GM19455 (cell line): ENCODE results near the gene SIRT6.
"Not testable (repeated sequence)": the region's sequence is repeated elsewhere in the genome, so short reads cannot be mapped to it uniquely, and the experiment has no call there.

Experiments
- ATAC-seq: cut with Tn5 transposase; IDR thresholded peaks from one replicate; pipeline ENCODE4 v1.9.1; 2021; ENCODE audit not compliant: unreplicated experiment

Gene SIRT6

GRCh38 chr19:4182084-4182810 is at the start of gene SIRT6, which contains the start of gene ANKRD24:
TSS of gene SIRT6 (minus strand) at chr19:4182563. CDS start at chr19:4182539, 24 bp downstream.
TSS of gene ANKRD24 (plus strand) at chr19:4182689. CDS start at chr19:4186426, 3,737 bp downstream.
- peak; percentile 55 for ATAC-seq

DNA sequence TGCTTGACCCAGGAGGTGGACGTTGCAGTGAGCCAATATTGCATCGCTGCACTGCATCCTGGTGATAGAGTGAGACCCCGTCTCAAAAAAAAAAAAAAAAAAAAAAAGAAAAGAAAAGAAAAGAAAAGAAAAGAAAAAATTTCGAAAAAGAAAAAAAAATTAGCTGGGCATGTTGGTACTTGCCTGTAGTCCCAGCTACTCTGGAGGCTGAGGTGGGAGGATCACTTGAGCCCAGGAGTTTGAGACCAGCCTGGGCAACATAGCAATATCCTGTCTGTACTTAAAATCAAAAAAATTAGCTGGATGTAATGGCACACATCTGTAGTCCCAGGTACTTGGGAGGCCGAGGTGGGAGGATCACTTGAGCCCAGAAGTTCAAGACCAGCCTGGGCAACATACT is 49.8 kb upstream of the SIRT6 start:
- ATAC-seq, result not testable (repeated sequence)

GRCh38 chr19:4231521-4231920 is 49.2 kb upstream of the SIRT6 start:
- not testable (repeated sequence) for ATAC-seq

GRCh38 chr19:4230237-4230636 is 47.9 kb upstream of the SIRT6 start:
- not testable (repeated sequence) for ATAC-seq

- ATAC-seq, result no peak
Observed at GRCh38 chr19:4229179-4229931, 47.0 kb upstream of the SIRT6 start, which contains the start of gene EBI3. TSS of gene EBI3 (plus strand) at chr19:4229523. CDS start at chr19:4229551, 28 bp downstream.

- no peak for ATAC-seq
Observed at GRCh38 chr19:4228765-4229178, 46.4 kb upstream of the SIRT6 start.

DNA sequence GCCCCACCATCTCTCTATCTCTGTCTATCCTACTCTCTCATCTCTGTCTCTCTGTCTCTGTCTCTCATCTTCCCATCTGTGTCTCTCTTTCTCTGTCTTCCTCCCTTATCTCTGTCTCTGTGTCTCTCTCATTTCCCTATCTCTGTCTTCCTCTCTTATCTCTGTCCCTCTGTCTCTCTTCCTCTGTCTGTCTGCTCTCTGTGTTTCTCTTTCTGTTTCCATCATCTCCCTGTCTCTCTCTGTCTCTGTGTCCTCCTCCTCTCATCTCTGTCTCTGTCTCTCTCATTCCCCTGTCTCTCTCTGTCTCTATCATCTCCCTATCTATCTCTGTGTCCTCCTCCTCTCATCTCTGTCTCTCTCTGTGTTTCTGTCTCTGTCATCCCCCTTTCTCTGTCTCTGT is 45.4 kb upstream of the SIRT6 start:
- ATAC-seq, result no peak

GRCh38 chr19:4225885-4226284 is 43.5 kb upstream of the SIRT6 start:
- no peak for ATAC-seq

DNA sequence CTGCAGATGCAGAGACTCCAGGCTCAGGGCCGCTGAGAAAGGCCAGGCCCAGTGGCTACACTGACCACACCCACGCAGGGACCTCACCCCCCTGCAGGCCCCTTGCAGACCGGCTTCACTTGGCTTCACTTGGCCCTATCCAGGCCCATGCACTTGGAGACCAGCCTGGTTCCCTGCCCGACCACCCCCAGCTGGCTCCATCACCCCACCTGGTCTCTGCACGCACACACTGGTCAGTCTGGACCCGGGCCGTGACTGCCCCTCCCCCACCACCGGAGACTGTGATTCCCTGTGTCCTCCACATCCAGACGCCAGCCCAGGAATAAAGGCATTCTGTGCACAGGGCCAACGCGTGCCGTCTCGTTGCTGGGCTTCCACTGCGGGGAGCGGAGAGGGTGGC is 42.1 kb upstream of the SIRT6 start:
- no peak for ATAC-seq

GRCh38 chr19:4220188-4220587 is 37.8 kb upstream of the SIRT6 start:
- ATAC-seq, result no peak

GRCh38 chr19:4218523-4218922 is 36.2 kb upstream of the SIRT6 start:
- not testable (repeated sequence) for ATAC-seq

GRCh38 chr19:4217429-4218264 is 35.3 kb upstream of the SIRT6 start:
- no peak for ATAC-seq

DNA sequence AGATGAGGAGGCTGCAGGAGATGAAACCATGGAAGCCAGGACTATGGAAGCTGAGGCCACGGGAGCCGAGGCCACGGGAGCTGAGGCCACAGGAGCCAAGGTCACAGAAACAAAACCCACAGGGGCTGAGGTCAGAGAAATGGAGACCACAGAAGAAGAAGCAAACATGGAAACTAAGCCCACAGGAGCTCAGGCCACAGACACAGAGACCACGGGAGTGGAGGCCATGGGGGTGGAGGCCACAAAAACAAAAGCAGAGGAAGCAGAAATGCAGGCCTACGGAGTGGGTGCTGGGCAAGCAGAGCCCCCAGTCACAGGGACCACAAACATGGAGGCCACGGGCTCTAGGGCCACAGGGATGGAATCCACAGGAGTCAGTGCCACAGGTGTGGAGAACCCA is 34.5 kb upstream of the SIRT6 start:
- ATAC-seq, result no peak

GRCh38 chr19:4215807-4216206 is 33.4 kb upstream of the SIRT6 start:
- no peak for ATAC-seq

GRCh38 chr19:4213116-4213515 is 30.8 kb upstream of the SIRT6 start:
- no peak for ATAC-seq

DNA sequence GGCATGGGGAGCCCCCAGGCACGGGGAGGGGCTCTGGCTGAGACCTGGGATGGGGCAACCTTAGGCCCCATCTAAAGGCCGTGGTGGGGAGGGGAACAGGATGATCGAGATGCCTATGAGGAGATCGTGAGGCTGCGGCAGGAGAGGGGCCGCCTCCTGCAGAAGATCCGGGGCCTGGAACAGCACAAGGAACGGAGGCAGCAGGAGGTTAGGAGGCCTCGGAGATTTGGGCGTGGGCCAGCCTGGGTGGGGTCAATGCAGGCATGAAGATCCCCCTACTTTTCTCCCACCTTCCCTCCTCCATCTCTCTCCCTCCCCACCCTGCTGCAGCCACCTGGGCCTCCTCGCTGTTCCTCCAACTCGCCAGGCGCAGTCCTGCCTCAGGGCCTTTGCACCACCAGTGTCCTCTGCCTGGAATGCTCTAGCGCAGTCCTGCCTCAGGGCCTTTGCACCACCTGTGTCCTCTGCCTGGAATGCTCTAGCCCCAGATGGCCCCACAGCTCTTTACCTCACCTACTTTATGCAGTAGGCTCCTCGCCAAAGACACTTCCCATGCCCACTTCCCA is 27.9 kb upstream of the SIRT6 start:
- ATAC-seq, result no peak

DNA sequence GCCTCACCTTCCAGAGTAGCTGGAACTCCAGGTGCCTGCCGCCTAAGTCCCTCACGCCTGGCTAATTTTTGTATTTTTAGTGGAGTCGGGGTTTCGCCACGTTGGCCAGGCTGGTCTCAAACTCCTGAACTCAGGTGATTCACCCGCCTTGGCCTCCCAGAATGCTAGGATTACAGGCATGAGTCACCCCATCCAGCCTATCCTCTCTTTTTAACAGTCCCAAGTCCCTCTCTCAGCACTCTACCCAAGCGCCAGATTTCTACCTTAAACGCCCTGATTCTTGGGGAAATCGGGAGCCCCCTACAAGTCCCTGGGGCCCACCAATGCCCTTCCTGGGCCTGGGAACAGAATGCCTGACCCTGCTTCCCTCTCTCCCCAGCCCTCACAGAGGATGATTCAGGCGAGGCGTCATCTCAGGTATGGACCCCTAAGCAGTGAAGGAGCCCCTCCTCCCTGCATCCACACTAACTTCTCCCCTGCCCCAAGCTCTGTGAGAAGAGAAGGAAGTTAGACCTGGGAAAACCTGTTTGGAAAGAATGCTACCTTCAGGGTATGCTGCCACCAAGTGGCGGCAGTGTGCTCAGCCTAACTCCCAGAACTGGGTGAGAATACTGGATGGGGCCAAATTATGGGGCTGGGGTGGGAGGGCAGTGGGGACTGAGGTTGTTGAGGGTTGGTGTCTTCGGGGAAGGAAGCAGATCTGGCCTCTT is 26.2 kb upstream of the SIRT6 start:
- no peak for ATAC-seq

DNA sequence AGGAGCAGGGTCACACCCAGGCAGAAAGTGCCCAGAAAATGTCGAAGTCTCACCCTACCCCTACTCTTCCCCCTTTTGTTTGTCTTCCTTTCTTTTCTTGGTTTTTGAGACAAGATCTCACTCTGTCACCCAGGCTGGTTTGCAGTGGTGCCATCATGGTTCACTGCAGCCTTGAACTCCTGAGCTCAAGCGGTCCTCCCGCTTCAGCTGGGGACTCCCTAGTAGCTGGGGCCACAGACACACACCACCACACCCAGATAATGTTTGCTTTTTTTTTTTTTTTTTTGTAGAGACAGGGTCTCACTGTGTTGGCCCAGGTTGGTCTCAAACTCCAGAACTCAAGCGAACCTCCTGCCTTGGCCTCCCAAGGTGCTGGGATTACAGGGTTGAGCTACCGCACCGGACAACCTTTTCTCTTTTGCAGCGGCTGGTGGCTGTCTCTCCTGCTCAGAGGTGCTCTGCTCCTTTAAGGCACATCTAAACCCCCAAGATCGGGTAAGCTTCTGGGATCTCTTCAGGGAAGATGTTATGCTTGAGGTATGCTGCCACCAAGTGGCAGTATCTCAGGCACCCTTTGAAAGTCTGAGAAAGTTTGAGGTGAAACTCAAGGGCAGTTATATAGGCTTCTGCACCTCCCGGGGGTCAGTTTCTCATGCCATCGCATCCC is 24.6 kb upstream of the SIRT6 start:
- ATAC-seq, result no peak

DNA sequence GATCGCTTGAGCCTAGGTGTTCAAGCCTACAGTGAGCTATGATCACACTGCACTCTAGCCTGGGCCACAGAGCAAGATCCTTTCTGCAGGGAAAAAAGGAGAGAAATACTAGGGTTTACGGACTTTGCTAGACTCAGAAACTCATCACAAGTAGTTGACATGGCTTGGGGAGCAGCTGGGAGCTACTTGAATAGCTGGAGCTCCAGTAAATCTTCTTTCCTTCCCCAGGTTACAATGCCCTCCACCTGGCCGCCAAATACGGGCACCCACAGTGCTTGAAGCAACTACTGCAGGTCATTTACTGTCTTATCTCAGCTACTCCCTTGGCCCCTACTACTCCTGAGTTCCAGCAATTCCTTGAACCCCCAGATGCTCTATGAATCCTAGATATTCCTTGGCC is 19.4 kb upstream of the SIRT6 start:
- ATAC-seq, result no peak
